KMS-11 (cell line): Measurements from ENCODE around the gene BCAR3.
"Not testable (repeated sequence)": the region's sequence is repeated elsewhere in the genome, so short reads cannot be mapped to it uniquely, and the experiment has no call there.

Experiments
- H2AFZ ChIP-seq: fragments of 200-600 bp; sonication (generic); 2 replicates; pipeline ENCODE4 v1.6.1; 2016; ENCODE audit warnings: antibody characterized with exemption, mixed run types, low read depth
- H3K27ac ChIP-seq: fragments of 200-600 bp; sonication (generic); 2 replicates; pipeline ENCODE4 v1.6.1; 2016; ENCODE audit warnings: mild to moderate bottlenecking, mixed run types
- H3K27me3 ChIP-seq: fragments of 200-600 bp; sonication (generic); 2 replicates; pipeline ENCODE4 v1.6.1; 2017; ENCODE audit warnings: mild to moderate bottlenecking, low read depth, mixed run types, moderate library complexity; ENCODE audit not compliant: insufficient read depth
- H3K36me3 ChIP-seq: fragments of 200-600 bp; sonication (generic); 2 replicates; pipeline ENCODE4 v1.6.1; 2017; ENCODE audit warnings: mild to moderate bottlenecking, mixed run types; ENCODE audit not compliant: insufficient read depth
- H3K4me1 ChIP-seq: fragments of 200-600 bp; sonication (generic); 2 replicates; pipeline ENCODE4 v1.6.1; 2016; ENCODE audit warnings: mild to moderate bottlenecking, low read depth, mixed run types; ENCODE audit not compliant: poor library complexity, severe bottlenecking
- H3K4me2 ChIP-seq: fragments of 200-600 bp; sonication (generic); 2 replicates; pipeline ENCODE4 v1.7.0; 2016; ENCODE audit warnings: mild to moderate bottlenecking, mixed run types
- H3K4me3 ChIP-seq: fragments of 200-600 bp; sonication (generic); IDR thresholded peaks from 2 replicates; pipeline ENCODE4 v1.6.1; 2017; ENCODE audit warnings: low read depth, low read length, mixed read lengths; ENCODE audit not compliant: insufficient read depth
- H3K79me2 ChIP-seq: fragments of 200-600 bp; sonication (generic); 2 replicates; pipeline ENCODE4 v1.6.1; 2016; ENCODE audit warnings: low read depth, mixed run types; ENCODE audit not compliant: insufficient read depth
- H3K9ac ChIP-seq: fragments of 200-600 bp; sonication (generic); 2 replicates; pipeline ENCODE4 v1.6.1; 2016; ENCODE audit warnings: mild to moderate bottlenecking, mixed run types
- H4K20me1 ChIP-seq: fragments of 200-600 bp; sonication (generic); 2 replicates; pipeline ENCODE4 v1.6.1; 2016; ENCODE audit warnings: mild to moderate bottlenecking, mixed run types; ENCODE audit not compliant: insufficient read depth
- TF ChIP-seq, protein P1 (sequence below): fragments of 200-600 bp; sonication (generic); conservative IDR thresholded peaks from 2 replicates; pipeline ENCODE4 v1.6.1; 2017; ENCODE audit warnings: low read depth, mild to moderate bottlenecking, antibody characterized with exemption, low read length, moderate library complexity, mixed read lengths

BCAR3 gene

GRCh38 chr1:93661829-93662474 is 19.7 kb downstream of the BCAR3 start:
- peaks cover 20% of the 10 kb centered on the region for H3K4me1 ChIP-seq
- no peak overlapping the region for H3K4me3 ChIP-seq
- H3K4me2 ChIP-seq: peak overlapping the region; percentile 60
- peak overlapping the region; percentile 65 for H3K27ac ChIP-seq
- no peaks in the 10 kb centered on the region for H3K79me2 ChIP-seq
- no peaks in the 10 kb centered on the region for H3K36me3 ChIP-seq
- H4K20me1 ChIP-seq: no peaks in the 10 kb centered on the region
- H3K27me3 ChIP-seq: no peaks in the 10 kb centered on the region
- peak overlapping the region; percentile 46; the same call in 1 of the 2 replicates for H3K9ac ChIP-seq
- TF ChIP-seq, protein P1, sequence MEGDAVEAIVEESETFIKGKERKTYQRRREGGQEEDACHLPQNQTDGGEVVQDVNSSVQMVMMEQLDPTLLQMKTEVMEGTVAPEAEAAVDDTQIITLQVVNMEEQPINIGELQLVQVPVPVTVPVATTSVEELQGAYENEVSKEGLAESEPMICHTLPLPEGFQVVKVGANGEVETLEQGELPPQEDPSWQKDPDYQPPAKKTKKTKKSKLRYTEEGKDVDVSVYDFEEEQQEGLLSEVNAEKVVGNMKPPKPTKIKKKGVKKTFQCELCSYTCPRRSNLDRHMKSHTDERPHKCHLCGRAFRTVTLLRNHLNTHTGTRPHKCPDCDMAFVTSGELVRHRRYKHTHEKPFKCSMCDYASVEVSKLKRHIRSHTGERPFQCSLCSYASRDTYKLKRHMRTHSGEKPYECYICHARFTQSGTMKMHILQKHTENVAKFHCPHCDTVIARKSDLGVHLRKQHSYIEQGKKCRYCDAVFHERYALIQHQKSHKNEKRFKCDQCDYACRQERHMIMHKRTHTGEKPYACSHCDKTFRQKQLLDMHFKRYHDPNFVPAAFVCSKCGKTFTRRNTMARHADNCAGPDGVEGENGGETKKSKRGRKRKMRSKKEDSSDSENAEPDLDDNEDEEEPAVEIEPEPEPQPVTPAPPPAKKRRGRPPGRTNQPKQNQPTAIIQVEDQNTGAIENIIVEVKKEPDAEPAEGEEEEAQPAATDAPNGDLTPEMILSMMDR: no peak
- peak overlapping the region; percentile 44; the same call in 1 of the 2 replicates for H2AFZ ChIP-seq

DNA sequence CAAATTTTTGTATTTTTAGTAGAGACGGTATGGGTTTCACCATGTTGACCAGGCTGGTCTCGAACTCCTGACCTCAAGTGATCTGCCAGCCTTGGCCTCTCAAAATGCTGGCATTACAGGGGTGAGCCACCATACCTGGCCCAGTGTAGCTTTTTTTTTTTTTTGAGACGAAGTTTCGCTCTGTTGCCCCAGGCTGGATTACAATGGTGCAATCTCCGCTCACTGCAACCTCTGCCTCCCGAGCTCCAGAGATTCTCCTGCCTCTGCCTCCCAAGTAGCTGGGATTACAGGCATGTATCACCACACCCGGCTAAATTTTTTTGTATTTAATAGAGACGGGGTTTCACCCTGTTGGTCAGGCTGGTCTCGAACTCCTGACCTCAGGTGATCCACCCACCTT is 20.3 kb downstream of the BCAR3 start:
- not testable (repeated sequence) for H2AFZ ChIP-seq, H3K27me3 ChIP-seq, H3K4me2 ChIP-seq, H3K36me3 ChIP-seq, H3K79me2 ChIP-seq, H4K20me1 ChIP-seq, H3K9ac ChIP-seq, H3K27ac ChIP-seq, H3K4me3 ChIP-seq
- peaks cover 20% of the 10 kb centered on the region for H3K4me1 ChIP-seq

- TF ChIP-seq, protein P1: no peak
- Histone ChIP-seq H4K20me1 (no peaks in the 10 kb centered on the region), H3K4me3 (no peak overlapping the region), H3K27me3 (no peaks in the 10 kb centered on the region), H3K79me2 (no peaks in the 10 kb centered on the region), H3K27ac (no peak overlapping the region), H3K4me2 (no peak overlapping the region), H2AFZ (no peak overlapping the region), H3K4me1 (peaks cover 20% of the 10 kb centered on the region), H3K9ac (no peak overlapping the region), H3K36me3 (no peaks in the 10 kb centered on the region)
Observed at GRCh38 chr1:93659822-93660503, 21.7 kb downstream of the BCAR3 start.

DNA sequence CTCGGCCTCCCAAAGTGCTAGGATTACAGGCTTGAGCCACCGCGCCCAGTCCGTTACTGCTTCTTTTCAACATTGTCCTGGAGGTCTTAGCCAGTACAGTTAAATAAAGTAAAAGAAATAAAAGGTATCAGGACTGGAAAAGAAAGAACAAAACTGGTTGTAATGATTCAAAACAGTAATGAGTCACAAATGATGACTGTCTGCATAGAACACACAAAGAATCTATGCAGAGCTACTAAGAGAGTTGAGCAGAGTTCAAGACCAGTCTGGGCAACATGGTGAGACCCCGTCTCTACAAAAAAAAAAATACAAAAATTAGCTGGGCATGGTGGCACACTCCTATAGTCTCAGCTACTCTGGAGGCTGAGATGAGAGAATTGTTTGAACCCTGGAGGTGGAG is 23.4 kb downstream of the BCAR3 start:
- Histone ChIP-seq H3K79me2 (no peaks in the 10 kb centered on the region), H3K27me3 (no peaks in the 10 kb centered on the region), H3K9ac (no peak overlapping the region), H3K4me2 (no peak overlapping the region), H3K4me1 (peaks cover 17% of the 10 kb centered on the region), H3K4me3 (no peak overlapping the region), H3K36me3 (no peaks in the 10 kb centered on the region), H3K27ac (no peak overlapping the region), H2AFZ (no peak overlapping the region), H4K20me1 (no peaks in the 10 kb centered on the region)
- TF ChIP-seq, protein P1: no peak

DNA sequence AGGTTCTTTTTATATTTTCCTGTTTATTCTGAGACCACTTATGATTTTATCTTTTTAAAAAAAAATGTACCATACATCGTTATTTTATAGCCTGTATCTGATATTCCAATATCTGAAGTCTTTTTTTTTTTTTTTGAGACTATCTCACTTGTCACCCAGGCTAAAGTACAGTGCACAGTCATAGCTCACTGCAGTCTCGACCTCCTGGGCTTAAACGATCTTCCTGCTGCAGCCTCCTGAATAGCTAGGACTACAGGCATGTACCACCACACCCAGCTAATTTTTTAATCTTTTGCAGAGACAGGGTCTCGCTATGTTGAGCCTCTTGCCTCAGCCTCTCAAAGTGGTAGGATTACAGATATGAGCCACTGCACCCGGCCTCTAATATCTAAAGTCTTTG is 25.1 kb downstream of the BCAR3 start:
- H3K36me3 ChIP-seq: no peaks in the 10 kb centered on the region
- TF ChIP-seq, protein P1: no peak
- no peaks in the 10 kb centered on the region for H3K79me2 ChIP-seq

More for the DNA sequence above, 25.1 kb downstream of the BCAR3 start:
- H3K4me3 ChIP-seq: no peak overlapping the region
- H3K27ac ChIP-seq: no peak overlapping the region
- H2AFZ ChIP-seq: no peak overlapping the region
- H4K20me1 ChIP-seq: no peaks in the 10 kb centered on the region
- H3K9ac ChIP-seq: no peak overlapping the region
- peaks cover under 1% of the 10 kb centered on the region for H3K4me1 ChIP-seq
- H3K27me3 ChIP-seq: no peaks in the 10 kb centered on the region
- H3K4me2 ChIP-seq: no peak overlapping the region
